IPS-NIHi7 (cell line): Measurements from ENCODE around the gene DNASE1.
A peak's percentile ranks its signal among the peaks of the same experiment; 100 is the strongest.
"Not testable (repeated sequence)": the region's sequence is repeated elsewhere in the genome, so short reads cannot be mapped to it uniquely, and the experiment has no call there.

Experiments
- DNase-seq: peaks from one replicate; pipeline ENCODE4 v3.0.0; 2012; ENCODE audit warnings: mixed read lengths; ENCODE audit errors: extremely low spot score

Gene DNASE1

DNA sequence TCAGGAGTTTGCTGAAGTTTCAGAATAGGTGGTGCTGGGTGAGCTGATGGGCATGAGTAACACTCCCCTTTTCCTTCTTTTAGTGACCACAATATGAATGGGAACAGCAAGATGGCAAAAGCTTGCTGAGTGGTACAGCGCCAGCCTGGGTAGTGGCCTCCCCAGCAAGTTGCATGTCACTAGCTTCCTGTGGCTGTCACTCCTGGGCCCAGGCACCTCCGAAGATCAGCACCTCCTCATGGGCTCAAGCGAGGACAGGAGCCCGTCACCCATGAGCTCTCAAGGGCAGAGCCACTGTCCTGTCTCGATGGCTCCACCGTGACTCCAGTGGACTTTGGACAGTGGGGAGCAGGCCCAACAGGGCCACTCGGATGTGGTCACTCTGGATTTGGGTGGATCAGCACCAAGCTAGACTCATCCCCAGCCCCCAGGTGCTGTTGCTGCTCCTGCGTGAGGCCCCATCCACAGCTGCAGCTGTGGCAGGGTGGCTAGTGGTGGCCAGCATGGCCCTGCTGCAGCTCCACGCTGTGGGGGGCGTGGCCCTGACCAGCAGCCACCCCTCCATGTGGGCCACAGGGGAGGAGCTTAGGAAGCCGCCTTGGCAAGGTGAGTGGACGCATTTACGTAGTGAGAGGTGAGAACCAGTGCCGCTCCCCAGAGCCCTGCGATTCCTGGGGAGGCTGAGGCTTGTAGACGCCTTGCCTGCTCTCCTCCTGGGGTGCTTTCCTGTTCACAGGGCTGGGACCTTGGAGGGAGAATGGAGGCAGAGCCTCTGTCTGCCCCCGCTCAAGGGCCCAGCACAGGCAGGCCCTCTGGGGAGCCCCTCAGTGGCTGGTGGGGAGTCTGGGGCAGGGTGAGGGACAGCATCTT, 13.6 kb upstream of the DNASE1 start:
- peak; percentile 13 for DNase-seq

DNA sequence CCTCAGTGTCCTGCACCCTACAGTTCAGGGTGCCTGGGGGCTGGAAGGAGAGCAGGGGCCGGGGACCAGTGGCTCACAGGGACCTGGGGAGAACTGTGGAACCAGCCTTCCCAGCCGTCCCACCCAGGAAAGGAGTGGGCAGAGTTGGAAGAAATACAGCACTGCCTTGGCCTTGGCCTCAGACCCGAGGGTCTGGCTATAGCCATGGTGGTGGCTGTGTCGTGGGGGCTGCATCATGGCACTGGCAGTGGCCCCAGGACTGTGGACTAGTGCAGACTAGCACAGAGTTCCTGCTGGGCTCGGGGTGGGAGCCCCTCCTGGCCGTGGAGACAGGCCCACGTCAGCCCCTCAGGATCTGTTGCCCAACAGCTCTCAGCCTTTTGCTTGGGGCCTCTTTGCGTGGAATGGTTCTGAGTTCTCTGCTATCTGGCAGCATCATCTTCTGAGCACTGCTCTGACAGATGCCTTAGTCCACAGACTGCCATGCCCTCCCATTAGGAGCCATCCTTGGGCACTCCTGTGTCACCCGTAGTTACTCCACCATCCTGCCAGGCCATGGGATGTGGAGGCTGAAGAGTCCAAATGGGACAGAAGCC, 12.6 kb upstream of the DNASE1 start:
- peak; percentile 4 for DNase-seq

DNA sequence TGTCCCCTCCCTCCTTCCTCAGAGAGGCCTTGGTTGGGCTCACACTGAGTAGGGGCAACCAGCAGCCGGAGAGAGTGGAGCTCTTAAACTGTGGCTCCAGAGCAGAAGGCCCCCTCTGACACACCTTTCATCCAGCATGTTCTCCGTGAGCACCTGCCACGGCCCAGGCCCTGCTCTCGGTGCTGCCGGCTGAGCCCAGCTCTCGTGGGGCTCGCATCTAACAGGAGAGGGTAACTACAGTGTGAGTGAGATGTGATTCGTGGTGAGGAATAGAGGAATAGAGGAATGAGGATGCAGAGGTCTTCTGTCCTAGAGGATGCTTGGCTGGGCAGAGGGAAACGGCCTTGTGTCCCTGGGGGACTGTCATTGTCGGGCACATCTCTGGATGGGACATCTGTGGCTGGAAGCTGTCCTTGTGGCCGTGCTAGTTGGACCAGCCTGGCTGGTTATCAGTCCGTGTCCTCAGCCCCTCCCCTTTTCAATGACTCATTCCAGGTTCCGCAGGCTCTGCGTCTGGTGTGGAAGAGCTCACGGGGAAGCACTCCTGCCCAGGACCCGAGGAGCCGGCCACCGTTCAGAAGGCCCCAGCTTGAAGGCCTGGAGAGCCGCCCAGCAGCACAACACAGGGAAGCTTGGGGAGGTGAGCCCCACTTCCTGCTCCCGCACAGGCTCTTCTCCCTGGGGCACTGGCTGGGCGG, 11.9 kb upstream of the DNASE1 start:
- peak; percentile 73 for DNase-seq

DNA sequence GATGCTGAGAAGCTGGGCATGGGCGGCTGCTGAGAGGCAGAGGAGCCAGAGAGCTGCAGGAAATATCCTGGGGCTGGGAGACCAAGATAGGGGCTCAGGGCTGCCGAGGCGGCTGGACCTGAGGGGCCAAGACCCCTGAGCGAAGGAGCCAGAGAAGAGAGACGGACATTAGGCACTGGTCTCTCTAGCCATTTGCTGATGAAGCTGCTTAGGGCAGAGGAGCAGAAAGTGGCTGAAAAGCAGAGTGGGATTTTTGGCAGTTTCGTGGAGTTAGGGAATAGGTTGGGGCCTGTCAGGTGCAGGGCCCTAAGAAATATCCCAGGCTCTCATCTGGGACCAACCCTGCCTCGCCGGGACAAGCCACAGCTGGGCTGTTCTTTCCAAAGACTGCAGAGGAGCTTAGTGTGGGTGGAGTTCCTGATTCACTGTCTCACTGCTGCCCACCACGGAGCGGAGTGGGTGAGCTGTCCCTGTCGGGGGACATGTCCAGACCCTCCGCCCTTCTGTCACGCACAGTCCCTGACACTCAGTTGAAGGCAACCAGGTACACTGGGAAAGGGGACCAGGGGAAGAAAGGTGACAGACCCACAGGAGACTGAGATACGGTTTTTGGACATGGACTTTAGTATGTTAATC, 11.3 kb upstream of the DNASE1 start:
- DNase-seq, result peak; percentile 7

DNA sequence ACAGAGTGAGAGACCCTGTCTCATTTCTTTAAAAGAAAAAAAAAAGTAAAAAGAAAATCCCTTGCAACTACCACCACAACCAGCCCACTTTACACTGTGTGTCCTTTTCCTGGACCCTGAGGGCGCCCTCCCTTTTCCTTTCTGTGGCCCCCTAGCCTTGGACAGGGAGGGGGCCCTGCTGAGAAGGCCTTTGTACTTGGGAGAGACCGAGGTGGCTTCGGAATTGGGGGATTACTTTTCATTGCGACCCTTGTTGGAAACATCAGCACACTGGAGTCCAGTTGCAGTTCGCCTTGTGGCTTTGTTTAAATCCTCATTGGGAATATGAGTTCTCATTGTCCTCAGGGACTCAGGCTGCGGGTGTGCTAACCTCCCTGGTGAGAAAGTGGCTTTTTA, 9.4 kb upstream of the DNASE1 start:
- no peak for DNase-seq

DNA sequence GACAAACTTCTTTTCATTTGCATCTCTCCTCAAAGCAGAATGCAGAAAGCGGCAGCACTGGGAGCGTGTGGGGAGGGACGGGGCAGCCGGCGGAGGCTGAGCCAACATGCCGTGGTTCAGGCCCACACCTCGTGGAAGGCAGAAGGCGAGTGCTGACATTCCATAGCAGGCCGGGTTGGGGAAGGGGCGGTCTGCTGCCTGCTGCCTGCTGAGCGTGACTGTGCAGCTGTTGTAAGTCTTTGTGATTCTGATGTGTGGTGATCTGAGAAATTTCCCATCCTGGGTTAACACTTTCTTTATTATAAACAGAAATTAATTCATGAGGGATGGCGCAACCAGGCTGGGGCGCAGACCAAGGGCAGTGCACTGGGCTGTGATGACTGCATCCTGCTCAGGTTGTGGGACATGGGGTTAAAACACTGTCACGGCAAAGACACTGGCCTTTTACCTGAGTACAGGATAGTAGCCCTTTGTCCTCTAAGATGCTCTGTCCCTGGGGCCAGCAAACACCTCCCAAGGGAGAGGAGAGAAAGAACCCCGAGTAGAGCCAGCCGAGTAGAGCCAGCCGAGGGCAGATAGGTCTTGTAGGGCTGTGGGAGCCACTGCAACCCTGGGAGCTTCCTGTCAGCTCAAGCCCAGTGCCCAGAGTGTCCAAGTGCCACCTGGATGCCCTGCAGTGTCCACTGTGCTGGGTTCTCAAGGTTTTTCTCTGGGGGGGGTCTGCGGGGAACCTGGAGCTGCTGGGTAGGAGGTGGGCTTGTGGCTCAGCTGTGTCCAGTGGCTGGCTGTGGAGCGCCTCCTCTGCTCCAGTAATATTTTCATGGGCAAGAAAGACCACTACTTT, 8.8 kb upstream of the DNASE1 start:
- DNase-seq, result peak; percentile 79

DNA sequence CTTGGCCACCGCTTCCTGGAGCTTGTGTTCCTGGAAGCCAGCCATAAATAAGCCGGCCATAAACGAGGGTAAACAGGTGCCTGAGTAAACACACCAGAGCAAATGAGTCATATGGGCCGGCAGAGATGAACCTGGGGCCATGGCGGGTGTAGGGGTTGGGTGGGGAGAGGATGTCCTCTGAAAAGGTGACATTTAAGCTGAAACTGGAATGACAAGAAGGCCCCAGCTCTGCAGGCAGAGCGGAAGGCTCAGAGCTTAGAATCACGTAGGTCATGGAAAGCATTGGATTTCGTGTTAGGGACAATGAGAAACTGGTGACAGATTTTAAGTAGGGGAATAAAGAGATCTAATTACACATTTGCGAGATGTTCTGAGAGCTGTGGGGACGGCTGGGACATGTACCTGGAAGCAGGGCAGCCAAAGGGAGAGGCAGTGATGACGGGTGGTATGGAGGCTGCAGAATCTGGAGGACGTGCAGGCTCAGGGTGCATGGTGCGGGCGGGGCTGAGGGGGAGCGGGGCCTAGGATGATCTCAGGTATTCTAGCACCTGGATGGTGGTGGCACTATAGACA, 8.1 kb upstream of the DNASE1 start:
- peak; percentile 23 for DNase-seq

DNA sequence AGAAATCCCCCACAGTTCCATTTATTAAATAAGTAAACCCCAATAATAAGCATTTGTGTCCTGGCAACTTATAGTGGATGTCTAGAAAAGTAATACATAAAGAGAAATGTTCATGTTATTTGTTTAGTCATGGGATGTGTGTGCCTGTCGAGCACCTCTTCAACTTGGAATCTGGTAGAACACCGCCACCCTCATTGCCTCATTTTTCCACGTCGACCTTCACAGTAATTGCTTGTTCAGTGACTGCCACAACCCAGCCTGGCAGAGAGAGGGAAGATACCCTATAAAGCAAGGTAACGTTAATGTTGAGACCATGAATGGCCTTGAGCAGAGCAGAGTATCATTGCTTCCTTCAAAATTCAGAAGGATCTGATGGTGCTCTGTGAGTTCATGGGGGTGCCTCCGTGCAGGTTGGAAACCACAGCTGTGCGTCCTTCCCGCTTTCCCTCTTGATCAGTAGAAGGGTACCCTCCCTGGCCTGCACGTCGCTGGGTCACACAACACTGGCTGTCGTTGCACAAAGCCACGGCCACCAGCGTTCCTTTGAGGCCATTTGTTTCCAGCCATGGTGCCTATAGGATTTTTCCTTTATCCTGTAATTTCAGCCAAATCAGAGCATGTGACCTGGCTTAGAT, 3.7 kb upstream of the DNASE1 start:
- no peak for DNase-seq

DNA sequence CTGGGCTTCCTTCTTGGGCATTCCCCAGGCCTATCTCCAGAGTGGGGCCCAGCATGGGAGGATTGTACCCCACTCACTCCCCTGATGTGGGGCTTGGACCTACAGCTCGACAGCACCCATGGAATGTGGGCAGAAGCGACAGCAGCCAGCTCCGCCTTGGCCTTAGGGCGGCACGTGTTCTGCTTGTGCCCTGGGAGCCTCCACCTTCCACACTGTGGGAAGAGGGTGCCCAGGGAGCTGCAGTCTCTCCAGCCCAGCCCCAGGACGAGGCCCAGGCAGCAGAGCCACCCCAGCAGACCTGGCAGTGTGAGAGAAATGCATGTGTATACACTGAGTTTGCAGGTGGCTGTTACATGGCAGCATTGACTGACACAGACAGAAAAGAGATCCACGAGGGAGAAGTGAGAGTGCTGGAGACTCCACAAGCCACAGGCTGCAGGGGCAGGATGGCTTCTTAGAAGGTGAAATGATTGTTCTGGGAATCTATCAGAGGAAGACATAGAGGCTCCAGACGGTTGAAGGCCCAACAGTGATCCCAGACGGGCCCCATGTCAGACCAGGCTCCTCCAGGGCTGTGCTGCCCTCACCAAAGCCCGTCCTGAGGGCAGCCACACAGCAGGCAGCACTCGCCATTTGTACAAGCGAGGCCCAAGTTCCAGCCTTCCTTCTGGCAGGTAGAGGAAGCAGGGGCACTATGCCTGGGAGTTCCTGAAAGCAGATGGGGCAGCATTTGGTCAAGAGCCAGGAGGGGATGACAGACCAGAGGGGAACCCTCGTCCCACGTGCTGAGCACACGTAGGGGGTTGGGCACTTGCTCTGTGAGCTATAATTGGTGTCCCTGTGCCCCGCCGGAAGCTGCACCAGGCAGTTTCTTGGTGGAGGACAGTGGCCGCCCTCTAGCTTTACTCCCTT, 2.8 kb upstream of the DNASE1 start:
- DNase-seq, result peak; percentile 7

DNA sequence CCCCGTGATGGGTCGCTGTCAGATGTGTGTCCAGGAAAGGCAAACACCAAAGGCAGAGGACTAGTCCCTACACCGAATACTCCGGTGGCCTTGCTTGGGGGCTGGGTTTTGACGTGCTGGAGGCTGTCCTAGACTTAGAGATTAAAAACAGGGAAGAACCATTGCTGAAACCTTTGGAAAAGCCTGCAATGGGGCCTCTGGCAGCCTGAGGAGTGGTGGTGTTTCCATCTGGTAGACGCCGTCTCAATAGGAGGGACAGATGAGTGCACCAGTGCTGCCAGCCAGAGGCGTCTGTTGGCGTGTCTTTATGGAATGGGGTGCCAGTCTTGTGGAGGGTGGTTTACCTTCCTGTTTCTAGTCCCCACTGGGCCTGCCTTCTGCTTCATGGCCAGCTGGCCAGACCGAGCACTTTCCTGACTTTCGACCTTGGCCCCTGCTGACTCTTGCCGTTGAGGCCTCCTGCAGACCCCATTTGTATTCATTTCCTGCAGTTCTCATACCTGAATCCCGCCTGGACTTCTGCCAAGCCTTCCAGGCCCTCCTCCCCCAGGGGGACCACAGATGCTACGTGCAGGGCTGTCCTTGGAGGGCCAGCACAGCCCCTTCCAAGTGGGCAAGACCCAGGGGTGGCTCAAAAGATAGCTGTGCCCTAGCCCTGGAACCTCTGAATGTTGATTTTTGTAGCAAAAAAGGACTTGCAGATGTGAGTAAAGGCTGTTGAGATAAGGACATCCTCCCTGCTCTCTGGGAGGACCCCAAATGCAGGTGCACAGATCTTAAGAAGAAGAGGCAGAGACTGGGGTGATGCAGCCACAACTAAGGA, 1.9 kb upstream of the DNASE1 start:
- no peak for DNase-seq

DNA sequence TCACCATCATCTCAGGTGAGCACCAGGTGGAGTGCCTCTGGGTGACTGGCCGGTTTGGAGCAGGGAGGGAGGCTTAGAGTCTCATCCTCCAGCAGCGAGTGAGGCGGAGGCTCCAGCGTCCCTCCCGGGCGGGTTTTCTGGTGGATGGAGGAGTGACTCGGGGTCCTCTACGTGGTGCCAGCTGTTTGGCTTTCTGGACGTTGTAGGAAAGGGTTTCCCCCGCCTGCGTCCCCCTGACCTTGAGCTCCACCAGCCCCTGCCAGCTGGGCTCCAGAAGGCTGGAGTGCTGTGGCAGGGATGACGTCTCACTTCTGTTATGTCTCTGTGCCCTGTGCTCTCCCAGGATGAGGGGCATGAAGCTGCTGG, 522 bp downstream of the DNASE1 start:
- no peak for DNase-seq

DNA sequence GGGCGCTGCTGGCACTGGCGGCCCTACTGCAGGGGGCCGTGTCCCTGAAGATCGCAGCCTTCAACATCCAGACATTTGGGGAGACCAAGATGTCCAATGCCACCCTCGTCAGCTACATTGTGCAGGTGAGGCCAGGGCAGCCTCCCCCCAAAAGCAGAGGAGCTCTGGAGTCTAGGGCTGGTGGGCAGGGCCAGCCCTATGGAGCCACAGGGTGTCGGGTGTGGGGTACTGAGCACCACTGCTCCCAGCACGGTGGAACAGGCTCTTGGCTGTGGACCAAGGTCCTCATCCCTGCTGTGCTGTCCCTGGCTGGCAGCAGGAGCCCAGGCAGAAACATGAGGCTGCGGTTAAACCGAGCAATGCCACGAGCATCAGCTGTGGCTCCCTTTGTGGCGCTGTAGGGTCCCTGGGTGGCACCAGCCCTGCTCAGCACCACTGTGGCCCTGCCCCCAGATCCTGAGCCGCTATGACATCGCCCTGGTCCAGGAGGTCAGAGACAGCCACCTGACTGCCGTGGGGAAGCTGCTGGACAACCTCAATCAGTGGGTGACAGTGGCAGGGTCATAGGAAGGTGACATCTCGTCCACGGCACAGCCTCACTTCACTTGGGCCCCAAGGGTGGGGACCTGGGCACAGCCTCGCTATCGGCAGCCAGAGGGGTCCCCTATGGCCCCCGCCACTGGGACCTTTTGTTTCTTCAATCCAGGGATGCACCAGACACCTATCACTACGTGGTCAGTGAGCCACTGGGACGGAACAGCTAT, 1.1 kb downstream of the DNASE1 start:
- DNase-seq, result no peak

DNA sequence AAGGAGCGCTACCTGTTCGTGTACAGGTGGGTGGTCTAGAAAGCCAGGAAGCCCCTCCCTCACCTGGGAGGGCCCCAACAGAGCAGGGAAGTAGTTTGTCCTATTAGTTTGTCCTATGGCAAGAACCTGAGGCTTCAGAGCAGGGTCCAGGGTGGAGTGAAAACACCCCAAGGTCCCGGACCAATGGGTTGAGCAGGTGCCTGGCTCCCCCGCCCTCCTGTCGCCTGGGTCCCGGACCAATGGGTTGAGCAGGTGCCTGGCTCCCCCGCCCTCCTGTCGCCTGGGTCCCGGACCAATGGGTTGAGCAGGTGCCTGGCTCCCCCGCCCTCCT, 1.6 kb downstream of the DNASE1 start:
- not testable (repeated sequence) for DNase-seq

DNA sequence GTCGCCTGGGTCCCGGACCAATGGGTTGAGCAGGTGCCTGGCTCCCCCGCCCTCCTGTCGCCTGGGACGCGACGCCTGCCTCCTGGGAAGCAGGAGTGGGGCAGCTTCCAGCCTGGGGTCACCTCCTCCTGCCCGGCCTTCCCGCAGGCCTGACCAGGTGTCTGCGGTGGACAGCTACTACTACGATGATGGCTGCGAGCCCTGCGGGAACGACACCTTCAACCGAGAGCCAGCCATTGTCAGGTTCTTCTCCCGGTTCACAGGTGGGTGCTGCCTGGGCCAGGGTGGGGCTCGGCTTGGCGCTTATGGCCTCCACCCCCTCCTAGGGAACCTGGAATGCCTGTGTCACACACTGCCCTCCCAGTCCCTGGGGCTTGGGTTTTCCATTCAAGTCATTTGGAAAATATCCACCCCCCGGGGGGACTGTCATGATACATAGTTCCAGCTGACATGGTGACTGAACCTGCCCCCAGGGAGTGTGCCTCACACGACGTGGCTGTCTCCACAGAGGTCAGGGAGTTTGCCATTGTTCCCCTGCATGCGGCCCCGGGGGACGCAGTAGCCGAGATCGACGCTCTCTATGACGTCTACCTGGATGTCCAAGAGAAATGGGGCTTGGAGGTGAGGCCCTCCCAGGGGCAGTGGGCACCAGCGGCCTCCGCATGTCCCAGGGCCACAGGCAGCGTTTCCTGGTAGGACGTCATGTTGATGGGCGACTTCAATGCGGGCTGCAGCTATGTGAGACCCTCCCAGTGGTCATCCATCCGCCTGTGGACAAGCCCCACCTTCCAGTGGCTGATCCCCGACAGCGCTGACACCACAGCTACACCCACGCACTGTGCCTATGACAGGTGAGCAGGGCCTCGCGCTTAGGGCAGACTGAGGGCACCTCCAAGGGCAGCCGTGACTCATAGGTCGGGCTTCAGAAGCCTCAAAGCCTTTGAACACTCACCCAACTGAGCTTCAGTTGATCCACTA, 2.3 kb downstream of the DNASE1 start:
- no peak for DNase-seq

DNA sequence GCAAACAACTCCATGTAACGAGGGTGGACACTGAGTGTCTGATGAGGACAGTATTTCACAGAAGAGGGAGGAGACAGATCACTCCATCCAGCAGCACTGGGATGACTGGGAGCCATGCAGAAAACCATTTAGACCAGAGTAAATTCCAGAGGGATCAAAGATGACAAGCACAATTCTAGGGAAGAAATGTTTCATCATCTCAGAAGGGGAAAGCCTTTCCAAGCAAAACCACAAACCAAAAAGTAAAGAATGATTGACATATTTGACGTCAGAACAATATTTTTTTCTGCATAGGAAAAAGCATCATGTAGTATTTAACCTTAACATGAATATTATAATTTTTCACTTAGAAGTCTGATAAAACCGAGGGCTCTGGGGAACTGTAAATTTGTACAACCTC, 4.8 kb downstream of the DNASE1 start:
- DNase-seq, result no peak

DNA sequence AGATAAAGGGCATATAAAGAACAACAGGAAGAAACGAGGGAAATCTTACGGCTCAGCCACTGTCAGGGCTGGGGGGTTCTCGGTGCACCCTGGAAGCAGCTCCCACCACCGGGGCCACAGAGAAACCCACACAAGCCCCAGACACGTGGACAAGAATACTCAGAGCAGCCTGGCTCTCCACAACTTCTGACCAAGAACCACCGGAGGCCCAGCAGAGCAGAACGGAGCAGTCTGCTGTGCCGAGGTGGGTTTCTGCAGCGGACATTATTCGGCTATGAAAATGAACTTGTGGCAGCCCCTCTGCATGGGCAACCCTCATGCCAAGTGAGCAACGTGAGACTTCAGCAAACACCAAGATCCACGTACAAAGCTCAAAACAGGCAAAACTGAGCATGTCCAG, 6.8 kb downstream of the DNASE1 start:
- DNase-seq, result no peak

DNA sequence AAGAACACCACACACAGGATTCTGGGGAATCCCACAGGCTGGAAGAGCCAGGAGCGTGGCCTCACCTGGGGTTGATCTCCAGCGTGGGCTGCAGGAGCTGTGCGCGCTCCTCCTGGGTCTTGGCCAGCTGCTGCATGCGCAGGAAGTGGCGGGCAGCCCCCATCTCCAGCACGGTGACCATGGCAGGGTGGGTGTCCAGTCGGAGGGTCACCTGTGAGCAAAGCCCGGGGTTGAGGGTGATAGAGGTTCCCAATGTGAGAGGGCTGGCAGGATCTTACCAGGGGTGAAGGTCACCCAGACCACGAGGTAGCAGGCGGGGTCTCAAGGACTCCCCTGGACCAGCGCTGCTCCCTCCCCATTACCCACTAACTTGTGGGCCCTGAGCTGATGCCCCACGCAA, 7.4 kb downstream of the DNASE1 start:
- DNase-seq, result no peak
